Kidney epithelial cell (primary cell): ENCODE measurements around the gene KLRF1. TPM values are rescaled to one million over a fixed set of nuclear protein-coding genes. Genes with fewer than 3 reads are reported as not detected.

ENCODE experiments used
- DNase-seq: peaks from one replicate; pipeline ENCODE4 v3.0.0-alpha.2; 2010; ENCODE audit warnings: low read depth
- H3K27me3 ChIP-seq: 2 replicates; pipeline ENCODE4 v1.6.0; 2011; ENCODE audit warnings: low read length; ENCODE audit not compliant: control insufficient read depth, insufficient read depth
- H3K36me3 ChIP-seq: 2 replicates; pipeline ENCODE4 v1.5.1; 2011; ENCODE audit warnings: low read length; ENCODE audit not compliant: control insufficient read depth, insufficient read depth
- H3K4me3 ChIP-seq: 2 replicates; pipeline ENCODE4 v1.5.1; 2011; ENCODE audit warnings: low read depth, mild to moderate bottlenecking, control low read depth, low read length
- total RNA-seq: library from RNA; depleted of rRNA; stranded (reverse); fragments of >200 nt; gene quantifications from 2 replicates; pipeline ENCODE4 v1.2.3, GENCODE V29; 2015
- TF ChIP-seq, protein P1 (sequence below): IDR thresholded peaks from 2 replicates; pipeline ENCODE4 v1.5.1; 2011; ENCODE audit warnings: mild to moderate bottlenecking, moderate library complexity, low read length, control low read depth, inconsistent platforms; ENCODE audit not compliant: insufficient read depth, poor library complexity, severe bottlenecking

Gene KLRF1
- total RNA-seq, 1 donor from 2014 or later: 0.17 TPM

DNA sequence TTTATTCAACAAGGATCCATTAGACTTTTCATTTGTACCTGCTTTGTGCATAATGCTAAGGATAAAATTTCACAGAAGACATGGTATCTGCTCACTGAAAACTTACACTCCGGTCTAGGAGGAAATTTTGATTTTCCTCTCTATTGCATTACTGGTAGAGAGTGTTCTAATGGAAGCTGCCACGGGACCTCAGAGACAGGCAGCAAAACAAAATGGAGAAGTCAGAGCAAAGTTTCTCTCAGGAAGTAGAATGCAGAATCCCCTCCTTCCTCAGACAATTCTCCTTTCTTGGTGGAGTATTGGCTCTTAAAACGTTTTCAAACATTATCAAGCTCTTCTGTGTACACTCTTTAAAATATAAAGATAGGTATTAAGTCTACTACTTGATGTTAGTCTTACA, 29.6 kb downstream of the KLRF1 start:
- DNase-seq: no peak
- TF ChIP-seq, protein P1, sequence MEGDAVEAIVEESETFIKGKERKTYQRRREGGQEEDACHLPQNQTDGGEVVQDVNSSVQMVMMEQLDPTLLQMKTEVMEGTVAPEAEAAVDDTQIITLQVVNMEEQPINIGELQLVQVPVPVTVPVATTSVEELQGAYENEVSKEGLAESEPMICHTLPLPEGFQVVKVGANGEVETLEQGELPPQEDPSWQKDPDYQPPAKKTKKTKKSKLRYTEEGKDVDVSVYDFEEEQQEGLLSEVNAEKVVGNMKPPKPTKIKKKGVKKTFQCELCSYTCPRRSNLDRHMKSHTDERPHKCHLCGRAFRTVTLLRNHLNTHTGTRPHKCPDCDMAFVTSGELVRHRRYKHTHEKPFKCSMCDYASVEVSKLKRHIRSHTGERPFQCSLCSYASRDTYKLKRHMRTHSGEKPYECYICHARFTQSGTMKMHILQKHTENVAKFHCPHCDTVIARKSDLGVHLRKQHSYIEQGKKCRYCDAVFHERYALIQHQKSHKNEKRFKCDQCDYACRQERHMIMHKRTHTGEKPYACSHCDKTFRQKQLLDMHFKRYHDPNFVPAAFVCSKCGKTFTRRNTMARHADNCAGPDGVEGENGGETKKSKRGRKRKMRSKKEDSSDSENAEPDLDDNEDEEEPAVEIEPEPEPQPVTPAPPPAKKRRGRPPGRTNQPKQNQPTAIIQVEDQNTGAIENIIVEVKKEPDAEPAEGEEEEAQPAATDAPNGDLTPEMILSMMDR: no peak

DNA sequence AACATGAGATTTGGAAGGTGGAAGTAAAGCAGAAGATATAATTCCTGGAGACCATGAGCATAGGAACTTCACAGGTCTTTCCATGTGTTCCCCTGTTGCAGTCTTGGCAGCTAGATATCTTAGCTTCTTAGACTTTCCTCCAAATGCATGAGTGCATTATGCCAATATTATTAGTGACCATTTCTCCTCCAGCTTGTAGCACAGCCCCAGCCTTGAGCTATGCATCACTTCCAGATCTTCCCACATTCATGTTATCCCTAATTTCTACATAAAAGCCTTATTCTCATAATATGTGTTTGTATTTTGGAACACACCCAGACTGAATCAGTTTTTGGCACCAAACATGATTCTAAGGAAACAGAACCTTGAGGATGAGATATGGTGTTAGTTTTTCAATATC, 30.9 kb downstream of the KLRF1 start:
- H3K27me3 ChIP-seq: no peaks in the 10 kb centered on the region
- TF ChIP-seq, protein P1: no peak

More for the DNA sequence above, 29.6 kb downstream of the KLRF1 start:
- no peak overlapping the region for H3K4me3 ChIP-seq
- no peaks in the 10 kb centered on the region for H3K27me3 ChIP-seq
- H3K36me3 ChIP-seq: no peaks in the 10 kb centered on the region

GRCh38 chr12:9864913-9865675, 37.8 kb downstream of the KLRF1 start:
- TF ChIP-seq, protein P1: no peak
- DNase-seq: no peak
- Histone ChIP-seq H3K4me3 (no peak overlapping the region), H3K27me3 (no peaks in the 10 kb centered on the region), H3K36me3 (no peaks in the 10 kb centered on the region)

More for the DNA sequence above, 30.9 kb downstream of the KLRF1 start:
- Histone ChIP-seq H3K36me3 (no peaks in the 10 kb centered on the region), H3K4me3 (no peak overlapping the region)
- no peak for DNase-seq

DNA sequence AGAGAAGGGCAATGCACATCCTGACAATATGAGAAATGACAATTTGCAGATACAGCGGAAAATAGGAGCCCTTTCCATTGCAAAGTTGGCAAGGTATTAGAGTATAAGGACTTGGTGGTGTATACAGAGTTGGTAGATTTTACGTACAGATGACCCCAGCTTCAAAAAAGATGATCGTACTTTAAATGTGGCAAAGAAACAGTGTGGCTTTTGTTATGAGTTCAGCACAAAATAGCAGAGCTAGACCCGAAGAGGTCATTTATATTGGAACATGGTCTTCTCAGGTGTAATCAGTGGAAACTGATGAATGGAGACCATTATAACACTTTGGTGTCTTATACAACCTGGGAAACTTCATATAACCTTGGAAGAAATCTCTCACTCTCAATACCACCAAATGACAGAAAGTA, 39.6 kb downstream of the KLRF1 start:
- TF ChIP-seq, protein P1: no peak
- Histone ChIP-seq H3K27me3 (no peaks in the 10 kb centered on the region), H3K36me3 (no peaks in the 10 kb centered on the region), H3K4me3 (no peak overlapping the region)
- DNase-seq: no peak

- Histone ChIP-seq H3K27me3 (no peaks in the 10 kb centered on the region), H3K36me3 (no peaks in the 10 kb centered on the region), H3K4me3 (no peak overlapping the region)
- TF ChIP-seq, protein P1: no peak
- DNase-seq: no peak
Measured at GRCh38 chr12:9867531-9867930, 40.2 kb downstream of the KLRF1 start.
